DND-41 (cell line): ENCODE measurements around the gene LMO2.

ENCODE experiments used
- EZH2 ChIP-seq: IDR thresholded peaks from 3 replicates; pipeline ENCODE4 v1.6.1; 2012; ENCODE audit warnings: borderline replicate concordance, low read depth, mild to moderate bottlenecking, moderate library complexity, low read length, inconsistent platforms; ENCODE audit not compliant: severe bottlenecking
- TF ChIP-seq, protein P1 (sequence below): IDR thresholded peaks from 2 replicates; pipeline ENCODE4 v1.5.1; 2012; ENCODE audit warnings: borderline replicate concordance, low read length, moderate library complexity, mild to moderate bottlenecking; ENCODE audit not compliant: poor library complexity, severe bottlenecking; ENCODE audit errors: extremely low read depth

DNA sequence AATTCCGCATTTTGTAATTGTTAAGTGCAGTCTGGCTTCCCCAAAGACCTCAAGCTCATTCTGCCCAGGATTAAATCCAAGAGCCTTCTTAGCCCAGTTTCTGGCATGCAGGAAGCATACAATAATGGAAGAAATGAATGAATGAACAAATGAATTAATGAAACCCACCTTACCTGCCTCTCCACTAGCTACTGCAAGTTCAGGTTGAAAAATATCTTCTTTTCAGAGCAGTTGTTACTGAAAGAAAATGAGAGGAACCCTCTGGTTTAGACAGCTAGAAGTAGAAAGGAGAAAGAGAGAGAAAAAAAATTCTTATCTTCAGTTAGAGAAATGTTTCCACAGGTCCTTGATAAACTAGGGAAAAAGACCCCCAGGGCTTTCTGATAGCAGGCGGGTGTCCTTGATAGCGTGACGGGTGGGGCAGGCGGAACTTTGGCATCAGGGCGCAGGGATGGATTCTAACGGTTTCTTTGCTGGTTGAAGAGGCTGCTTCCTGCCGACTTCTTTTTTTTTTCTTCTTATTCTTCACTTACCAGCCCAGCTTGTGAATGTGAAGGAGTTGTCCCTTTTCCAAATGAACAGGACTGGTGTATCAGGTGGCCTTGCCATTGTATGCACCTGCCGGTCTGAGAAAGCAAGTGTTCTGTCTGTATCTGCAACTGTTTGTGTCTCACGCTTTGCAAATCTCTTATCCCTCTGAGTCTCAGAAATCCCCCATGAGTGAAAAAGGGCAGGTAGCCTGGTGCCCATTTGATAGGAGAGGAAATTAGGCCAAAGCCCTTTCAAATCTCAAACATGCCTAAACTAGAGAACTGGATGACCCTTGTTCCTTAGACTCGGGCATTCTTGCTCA lies 10.0 kb downstream of the LMO2 start:
- TF ChIP-seq, protein P1, sequence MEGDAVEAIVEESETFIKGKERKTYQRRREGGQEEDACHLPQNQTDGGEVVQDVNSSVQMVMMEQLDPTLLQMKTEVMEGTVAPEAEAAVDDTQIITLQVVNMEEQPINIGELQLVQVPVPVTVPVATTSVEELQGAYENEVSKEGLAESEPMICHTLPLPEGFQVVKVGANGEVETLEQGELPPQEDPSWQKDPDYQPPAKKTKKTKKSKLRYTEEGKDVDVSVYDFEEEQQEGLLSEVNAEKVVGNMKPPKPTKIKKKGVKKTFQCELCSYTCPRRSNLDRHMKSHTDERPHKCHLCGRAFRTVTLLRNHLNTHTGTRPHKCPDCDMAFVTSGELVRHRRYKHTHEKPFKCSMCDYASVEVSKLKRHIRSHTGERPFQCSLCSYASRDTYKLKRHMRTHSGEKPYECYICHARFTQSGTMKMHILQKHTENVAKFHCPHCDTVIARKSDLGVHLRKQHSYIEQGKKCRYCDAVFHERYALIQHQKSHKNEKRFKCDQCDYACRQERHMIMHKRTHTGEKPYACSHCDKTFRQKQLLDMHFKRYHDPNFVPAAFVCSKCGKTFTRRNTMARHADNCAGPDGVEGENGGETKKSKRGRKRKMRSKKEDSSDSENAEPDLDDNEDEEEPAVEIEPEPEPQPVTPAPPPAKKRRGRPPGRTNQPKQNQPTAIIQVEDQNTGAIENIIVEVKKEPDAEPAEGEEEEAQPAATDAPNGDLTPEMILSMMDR = no peak
- TF ChIP-seq EZH2 = no peak
